Measurements from ENCODE around the gene LYRM7.

Gene LYRM7

GRCh38 chr5:131198625-131199024 lies 27.9 kb downstream of the LYRM7 start:
- DNase-seq: no peak
- H3K27ac ChIP-seq (ENCODE audit: low read length): no peak overlapping the region

GRCh38 chr5:131200560-131200959 lies 29.8 kb downstream of the LYRM7 start:
- H3K9me3 ChIP-seq (replicated peaks; ENCODE audit: insufficient read depth, low read length): no peaks in the 10 kb centered on the region
- no peaks in the 10 kb centered on the region for H3K9me2 ChIP-seq (replicated peaks; ENCODE audit: insufficient read depth, low read length)
- TF ChIP-seq EZH2 (optimal IDR thresholded peaks at IDR 0.05; ENCODE audit: low read depth, low read length): no peak
- no peak for TF ChIP-seq CTCF (IDR thresholded peaks at IDR 0.05; ENCODE audit: low read length)
- TF ChIP-seq EZH2phosphoT487 (IDR thresholded peaks at IDR 0.05; ENCODE audit: low read length): no peak
- no peaks in the 10 kb centered on the region for H3K4me1 ChIP-seq (ENCODE audit: low read length)
- H3K4me3 ChIP-seq (ENCODE audit: low read length): no peak overlapping the region
- H3K27me3 ChIP-seq (replicated peaks; ENCODE audit: insufficient read depth, low read length): no peaks in the 10 kb centered on the region
- H3F3A ChIP-seq (ENCODE audit: insufficient read depth, low read length): no peaks in the 10 kb centered on the region
- no peak overlapping the region for H2AFZ ChIP-seq (ENCODE audit: low read length)
- no peaks in the 10 kb centered on the region for H4K20me1 ChIP-seq (ENCODE audit: insufficient read depth, low read length)
- no peak overlapping the region for H3K4me2 ChIP-seq (ENCODE audit: low read depth, low read length)
- H3K79me2 ChIP-seq (ENCODE audit: low read length): no peaks in the 10 kb centered on the region
- no peak for DNase-seq
- H3K36me3 ChIP-seq (replicated peaks; ENCODE audit: insufficient read depth, low read length): no peaks in the 10 kb centered on the region
- no peak overlapping the region for H3K27ac ChIP-seq (ENCODE audit: low read length)
- no peak overlapping the region for H3K9ac ChIP-seq (ENCODE audit: low read length)

More at GRCh38 chr5:131198625-131199024, 27.9 kb downstream of the LYRM7 start:
- TF ChIP-seq CTCF (IDR thresholded peaks at IDR 0.05; ENCODE audit: low read length) (no peak), EZH2phosphoT487 (IDR thresholded peaks at IDR 0.05; ENCODE audit: low read length) (no peak), EZH2 (optimal IDR thresholded peaks at IDR 0.05; ENCODE audit: low read depth, low read length) (no peak)
- no peak overlapping the region for H2AFZ ChIP-seq (ENCODE audit: low read length)
- no peaks in the 10 kb centered on the region for H3K4me1 ChIP-seq (ENCODE audit: low read length)
- H3K36me3 ChIP-seq (replicated peaks; ENCODE audit: insufficient read depth, low read length): no peaks in the 10 kb centered on the region
- H3K9ac ChIP-seq (ENCODE audit: low read length): no peak overlapping the region
- H3K4me2 ChIP-seq (ENCODE audit: low read depth, low read length): no peak overlapping the region
- H3F3A ChIP-seq (ENCODE audit: insufficient read depth, low read length): no peaks in the 10 kb centered on the region
- no peaks in the 10 kb centered on the region for H4K20me1 ChIP-seq (ENCODE audit: insufficient read depth, low read length)
- H3K4me3 ChIP-seq (ENCODE audit: low read length): no peak overlapping the region
- no peaks in the 10 kb centered on the region for H3K9me2 ChIP-seq (replicated peaks; ENCODE audit: insufficient read depth, low read length)
- H3K9me3 ChIP-seq (replicated peaks; ENCODE audit: insufficient read depth, low read length): no peaks in the 10 kb centered on the region
- H3K27me3 ChIP-seq (replicated peaks; ENCODE audit: insufficient read depth, low read length): no peaks in the 10 kb centered on the region
- H3K79me2 ChIP-seq (ENCODE audit: low read length): no peaks in the 10 kb centered on the region

GRCh38 chr5:131204964-131205363 lies 34.2 kb downstream of the LYRM7 start:
- Histone ChIP-seq H3K4me3 (ENCODE audit: low read length) (no peak overlapping the region), H4K20me1 (ENCODE audit: insufficient read depth, low read length) (no peaks in the 10 kb centered on the region), H2AFZ (ENCODE audit: low read length) (no peak overlapping the region), H3K27ac (ENCODE audit: low read length) (no peak overlapping the region), H3K79me2 (ENCODE audit: low read length) (no peaks in the 10 kb centered on the region), H3K9me2 (replicated peaks; ENCODE audit: insufficient read depth, low read length) (no peaks in the 10 kb centered on the region), H3F3A (ENCODE audit: insufficient read depth, low read length) (no peaks in the 10 kb centered on the region), H3K4me1 (ENCODE audit: low read length) (no peaks in the 10 kb centered on the region), H3K27me3 (replicated peaks; ENCODE audit: insufficient read depth, low read length) (no peaks in the 10 kb centered on the region), H3K9me3 (replicated peaks; ENCODE audit: insufficient read depth, low read length) (no peaks in the 10 kb centered on the region), H3K36me3 (replicated peaks; ENCODE audit: insufficient read depth, low read length) (no peaks in the 10 kb centered on the region), H3K9ac (ENCODE audit: low read length) (no peak overlapping the region), H3K4me2 (ENCODE audit: low read depth, low read length) (no peak overlapping the region)
- DNase-seq: no peak
- no peak for TF ChIP-seq EZH2 (optimal IDR thresholded peaks at IDR 0.05; ENCODE audit: low read depth, low read length)
- TF ChIP-seq CTCF (IDR thresholded peaks at IDR 0.05; ENCODE audit: low read length): no peak
- TF ChIP-seq EZH2phosphoT487 (IDR thresholded peaks at IDR 0.05; ENCODE audit: low read length): no peak

Measured in MM.1S (cell line).